Effector memory CD4-positive, alpha-beta T cell (primary cell): ENCODE measurements around the gene UVRAG.

ENCODE experiments used
- DNase-seq, 3 donors: peaks; one replicate each; pipeline ENCODE4 v3.0.0-alpha.2; 2020
- H3K27ac ChIP-seq: 2 replicates; pipeline ENCODE4 v1.7.0; 2013; ENCODE audit warnings: mild to moderate bottlenecking, low read length, moderate library complexity; ENCODE audit not compliant: insufficient read depth, poor library complexity, severe bottlenecking
- H3K27me3 ChIP-seq: replicated peaks from 2 replicates; pipeline ENCODE4 v1.7.0; 2013; ENCODE audit warnings: mild to moderate bottlenecking, low read length; ENCODE audit not compliant: insufficient read depth, control insufficient read depth, poor library complexity, severe bottlenecking
- H3K36me3 ChIP-seq: 2 replicates; pipeline ENCODE4 v1.7.0; 2013; ENCODE audit warnings: mild to moderate bottlenecking, low read length, moderate library complexity; ENCODE audit not compliant: control insufficient read depth, insufficient read depth
- H3K4me1 ChIP-seq: 2 replicates; pipeline ENCODE4 v1.7.0; 2013; ENCODE audit warnings: low read length, mild to moderate bottlenecking; ENCODE audit not compliant: control insufficient read depth, insufficient read depth, poor library complexity, severe bottlenecking
- H3K4me3 ChIP-seq: 2 replicates; pipeline ENCODE4 v1.7.0; 2013; ENCODE audit warnings: low read length, low read depth, mild to moderate bottlenecking; ENCODE audit not compliant: insufficient read depth, poor library complexity, severe bottlenecking
- H3K9me3 ChIP-seq: 2 replicates; pipeline ENCODE4 v1.7.0; 2013; ENCODE audit warnings: mild to moderate bottlenecking, low read length, moderate library complexity; ENCODE audit not compliant: control insufficient read depth

The UVRAG gene

DNA sequence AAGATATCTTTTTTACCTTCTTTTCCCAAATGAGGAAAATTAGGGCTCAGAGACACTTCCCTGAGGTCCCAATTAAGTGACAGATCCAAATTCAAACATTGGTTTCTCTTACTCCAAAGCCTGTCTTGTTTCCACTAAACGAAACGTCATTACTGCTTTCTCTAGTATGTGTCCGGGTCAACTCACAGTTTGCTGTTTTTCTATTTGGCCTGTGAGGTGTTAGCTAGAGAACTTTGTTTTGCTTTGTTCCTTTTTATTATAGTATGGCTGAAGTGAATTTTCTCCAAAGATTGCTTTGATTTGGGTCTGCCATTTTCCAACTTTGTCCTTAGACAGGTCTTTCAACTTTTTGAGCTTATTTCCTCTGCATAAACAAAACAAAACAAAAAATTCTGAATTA, 179.6 kb downstream of the UVRAG start:
- Histone ChIP-seq H3K9me3 (no peaks in the 10 kb centered on the region), H3K27me3 (no peaks in the 10 kb centered on the region), H3K4me1 (no peaks in the 10 kb centered on the region), H3K27ac (no peak overlapping the region), H3K4me3 (no peak overlapping the region), H3K36me3 (no peaks in the 10 kb centered on the region)
- DNase-seq, result no peak

DNA sequence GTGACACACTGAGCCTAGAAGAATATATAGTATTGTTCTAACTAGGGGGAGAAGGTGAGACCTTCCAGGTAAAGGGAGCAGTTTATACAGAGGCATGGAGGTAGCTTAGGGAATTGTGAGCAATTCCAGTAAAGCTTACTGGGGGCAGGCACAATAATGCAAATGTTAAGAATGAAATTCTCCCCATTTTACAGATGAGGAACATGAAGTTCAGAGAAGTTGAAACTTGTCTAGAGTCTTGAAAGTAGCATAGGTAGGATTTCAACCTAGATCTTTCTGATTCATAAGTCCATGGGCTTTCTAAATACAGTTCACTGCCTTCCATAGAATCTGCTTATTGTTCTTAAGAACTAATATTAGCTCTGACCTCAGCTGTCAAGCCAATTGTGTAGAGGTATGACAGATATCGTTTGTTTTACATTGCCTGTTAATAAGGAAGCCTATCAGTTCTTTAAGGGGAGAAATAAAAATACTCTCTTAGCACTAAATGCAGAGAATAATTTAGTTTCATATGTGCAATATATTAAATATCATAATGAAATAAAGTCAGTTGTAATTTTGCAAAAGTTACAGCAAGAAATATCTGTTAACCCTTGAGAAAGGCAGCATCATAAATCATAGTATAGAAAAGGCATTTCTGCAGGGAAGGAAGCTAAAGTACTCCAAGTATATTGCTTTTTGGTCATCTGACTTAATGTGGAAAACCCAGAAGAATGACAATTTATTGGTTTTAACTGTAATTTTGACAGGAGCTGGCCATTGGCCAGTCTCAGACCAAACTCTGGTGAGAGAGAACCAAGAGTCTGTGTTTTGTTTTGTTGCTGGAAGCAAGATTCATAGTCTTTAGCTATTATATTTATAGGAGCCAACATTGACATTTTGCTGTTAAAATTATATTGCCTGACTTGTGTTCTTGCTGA, 181.8 kb downstream of the UVRAG start:
- Histone ChIP-seq H3K27ac (no peak overlapping the region), H3K27me3 (no peaks in the 10 kb centered on the region), H3K36me3 (no peaks in the 10 kb centered on the region), H3K4me1 (no peaks in the 10 kb centered on the region), H3K4me3 (no peak overlapping the region), H3K9me3 (peaks cover 3% of the 10 kb centered on the region)
- no peak for DNase-seq

DNA sequence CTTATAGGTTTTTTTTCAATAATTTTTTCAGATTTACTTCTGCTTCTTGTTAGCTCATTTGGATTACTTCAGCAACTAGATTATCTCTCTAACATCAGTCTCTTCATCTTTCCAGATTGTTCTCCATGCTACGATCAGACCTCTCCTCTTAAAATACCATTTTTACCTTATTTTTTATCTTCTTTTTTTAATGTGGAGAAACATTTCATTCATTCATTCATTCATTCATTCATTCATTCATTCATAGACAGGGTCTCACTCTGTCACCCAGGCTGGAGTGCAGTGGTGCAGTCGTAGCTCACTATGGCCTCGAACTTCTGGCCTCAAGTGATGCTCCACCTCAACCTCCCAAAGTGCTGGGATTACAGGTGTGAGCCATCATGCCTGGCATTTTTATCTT, 189.4 kb downstream of the UVRAG start:
- peaks cover 14% of the 10 kb centered on the region for H3K36me3 ChIP-seq
- no peak for DNase-seq
- no peaks in the 10 kb centered on the region for H3K4me1 ChIP-seq
- H3K9me3 ChIP-seq, result peaks cover 3% of the 10 kb centered on the region
- no peak overlapping the region for H3K4me3 ChIP-seq
- no peak overlapping the region for H3K27ac ChIP-seq
- H3K27me3 ChIP-seq, result no peaks in the 10 kb centered on the region

DNA sequence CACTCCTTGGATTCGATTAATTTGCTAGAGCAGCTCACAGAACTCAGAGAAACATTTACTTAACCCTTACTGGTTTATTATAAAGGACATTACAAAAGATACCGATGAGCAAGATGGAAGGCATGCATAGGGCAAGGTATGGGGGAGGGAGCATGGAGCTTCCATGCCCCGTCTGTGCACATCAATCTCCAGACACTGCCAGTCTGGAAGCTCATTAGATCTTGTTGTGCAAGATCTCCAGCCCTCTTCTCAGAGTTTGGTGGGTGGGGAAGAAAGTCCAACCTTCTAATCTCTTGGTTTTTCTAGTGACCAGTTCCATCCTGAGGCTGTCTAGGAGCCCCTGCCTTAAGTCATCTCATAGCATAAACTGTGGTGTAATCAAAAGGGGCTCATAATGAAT, 190.7 kb downstream of the UVRAG start:
- H3K36me3 ChIP-seq, result peaks cover 14% of the 10 kb centered on the region
- no peak for DNase-seq
- no peak overlapping the region for H3K4me3 ChIP-seq
- no peak overlapping the region for H3K27ac ChIP-seq
- H3K9me3 ChIP-seq, result peaks cover 3% of the 10 kb centered on the region
- no peaks in the 10 kb centered on the region for H3K27me3 ChIP-seq
- H3K4me1 ChIP-seq, result no peaks in the 10 kb centered on the region

DNA sequence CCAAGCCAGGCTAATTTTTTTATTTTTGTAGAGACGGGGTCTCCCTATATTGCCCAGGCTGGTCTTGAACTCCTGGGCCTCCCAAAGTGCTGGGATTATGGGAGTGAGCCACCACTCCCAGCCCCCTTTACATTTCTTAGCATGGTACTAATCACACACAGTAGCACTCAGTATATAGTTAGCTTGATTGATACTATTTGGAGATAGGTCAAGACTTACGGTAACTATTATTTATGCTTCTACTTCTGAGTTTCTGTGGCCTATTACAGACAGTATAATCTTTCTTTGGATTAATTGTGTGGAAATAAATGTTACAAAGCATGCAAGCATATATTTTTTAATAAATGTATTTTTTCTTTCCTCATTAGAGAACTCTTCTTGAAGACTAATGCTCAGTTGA, 192.2 kb downstream of the UVRAG start:
- H3K27me3 ChIP-seq, result no peaks in the 10 kb centered on the region
- peaks cover 14% of the 10 kb centered on the region for H3K36me3 ChIP-seq
- H3K4me1 ChIP-seq, result no peaks in the 10 kb centered on the region
- DNase-seq, result no peak
- no peaks in the 10 kb centered on the region for H3K9me3 ChIP-seq
- H3K27ac ChIP-seq, result no peak overlapping the region
- H3K4me3 ChIP-seq, result no peak overlapping the region

DNA sequence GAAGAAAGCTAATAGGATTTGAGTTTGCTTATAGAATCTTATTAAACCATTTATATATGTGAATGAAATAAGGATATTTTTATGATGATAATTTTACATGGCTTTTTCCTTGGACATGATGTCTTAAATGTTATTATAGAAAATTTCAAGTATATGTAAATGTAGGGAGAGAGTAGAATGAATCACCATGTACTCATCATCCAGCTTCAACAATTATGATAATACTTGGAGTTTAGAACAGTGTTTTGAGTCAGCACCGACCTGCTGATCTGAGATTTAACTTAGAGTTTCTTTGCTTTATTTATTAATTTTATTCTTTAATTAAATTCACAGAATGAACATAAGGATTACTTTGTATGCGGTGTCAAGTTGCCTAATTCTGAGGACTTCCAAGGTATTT, 193.5 kb downstream of the UVRAG start:
- H3K4me1 ChIP-seq, result no peaks in the 10 kb centered on the region
- peaks cover 14% of the 10 kb centered on the region for H3K36me3 ChIP-seq
- H3K27me3 ChIP-seq, result no peaks in the 10 kb centered on the region
- H3K4me3 ChIP-seq, result no peak overlapping the region
- H3K9me3 ChIP-seq, result no peaks in the 10 kb centered on the region
- H3K27ac ChIP-seq, result no peak overlapping the region
- no peak for DNase-seq

DNA sequence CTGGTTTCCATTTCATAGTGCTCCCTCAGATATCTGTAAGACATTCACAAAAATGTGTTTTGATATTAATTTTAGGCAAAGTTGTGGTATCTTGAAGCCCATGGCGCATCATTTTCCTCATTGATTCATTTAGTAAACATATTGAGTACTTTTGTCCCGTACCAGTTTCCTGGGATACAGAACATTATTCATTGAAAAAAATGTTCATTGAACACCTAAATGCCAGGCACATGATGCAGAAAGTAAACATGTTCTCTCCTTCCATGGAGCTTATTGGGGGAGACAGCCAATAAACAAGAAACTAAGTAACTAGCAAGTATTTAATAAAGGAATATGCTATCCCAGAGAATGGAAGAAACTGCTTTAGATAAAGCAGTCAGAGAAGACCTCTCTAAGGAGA, 195.0 kb downstream of the UVRAG start:
- H3K27ac ChIP-seq, result no peak overlapping the region
- H3K4me1 ChIP-seq, result no peaks in the 10 kb centered on the region
- H3K36me3 ChIP-seq, result peaks cover 10% of the 10 kb centered on the region
- H3K27me3 ChIP-seq, result no peaks in the 10 kb centered on the region
- H3K9me3 ChIP-seq, result no peaks in the 10 kb centered on the region
- H3K4me3 ChIP-seq, result no peak overlapping the region
- no peak for DNase-seq

DNA sequence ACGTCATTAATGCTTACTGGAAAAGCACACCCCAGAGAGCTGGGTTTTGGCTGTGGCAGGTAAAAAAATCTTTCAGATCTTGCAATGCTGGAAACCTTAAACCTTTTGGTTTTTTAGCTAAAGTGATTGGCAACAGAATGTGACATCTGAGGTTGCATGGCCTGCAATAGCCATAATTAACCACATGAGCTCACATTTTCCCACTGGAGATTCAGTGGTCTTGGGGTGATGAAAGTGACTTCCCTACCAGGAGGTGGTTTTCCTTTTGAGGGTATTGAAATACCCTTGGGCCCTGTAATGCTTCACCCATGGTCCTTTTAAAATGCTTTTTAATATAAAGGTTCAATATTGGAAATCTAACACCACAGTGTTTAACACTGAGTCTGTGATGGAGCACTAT, 198.5 kb downstream of the UVRAG start:
- no peaks in the 10 kb centered on the region for H3K9me3 ChIP-seq
- H3K27ac ChIP-seq, result no peak overlapping the region
- H3K4me1 ChIP-seq, result no peaks in the 10 kb centered on the region
- H3K4me3 ChIP-seq, result no peak overlapping the region
- no peaks in the 10 kb centered on the region for H3K27me3 ChIP-seq
- DNase-seq, result no peak
- H3K36me3 ChIP-seq, result peaks cover 11% of the 10 kb centered on the region

DNA sequence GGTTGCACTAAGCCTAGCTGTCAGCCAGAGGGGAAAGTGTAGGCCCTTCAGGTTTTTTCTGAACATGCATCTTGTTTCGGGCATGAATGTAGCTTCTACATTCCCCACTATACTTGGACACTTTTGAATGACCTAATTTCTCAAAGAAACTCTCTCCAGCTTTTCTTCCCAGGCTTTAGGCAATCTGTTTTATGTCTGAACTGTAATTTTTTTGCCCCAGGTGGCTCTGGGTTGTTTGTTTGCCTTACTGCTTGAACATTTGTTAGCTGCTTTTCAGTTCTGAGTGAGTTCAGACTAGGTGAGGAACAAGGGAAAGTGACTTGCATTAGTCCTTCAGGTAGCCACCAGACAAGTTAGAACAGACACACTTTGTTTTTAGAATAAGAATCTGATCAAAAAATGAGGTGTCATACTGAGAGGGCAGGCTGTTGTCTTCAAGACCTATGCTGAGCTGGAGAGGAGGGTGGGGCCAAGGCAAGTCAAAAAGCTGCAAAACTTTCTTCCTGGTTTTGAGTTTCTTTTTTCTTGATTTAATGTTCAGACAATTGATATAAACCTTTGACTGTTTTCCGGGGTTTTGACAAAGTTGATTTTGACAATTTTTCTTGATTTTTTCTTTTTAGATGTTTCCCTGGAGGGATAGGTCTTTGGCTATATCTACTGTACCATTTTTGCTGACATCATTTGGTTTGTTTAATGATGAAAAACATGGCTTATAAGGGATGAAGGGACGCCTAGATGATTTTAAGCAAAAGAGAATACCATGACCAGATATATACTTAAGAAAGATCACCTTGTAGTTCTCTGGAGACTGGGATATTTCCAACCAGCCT, 208.4 kb downstream of the UVRAG start:
- Histone ChIP-seq H3K27ac (no peak overlapping the region), H3K27me3 (no peaks in the 10 kb centered on the region), H3K9me3 (no peaks in the 10 kb centered on the region), H3K4me1 (no peaks in the 10 kb centered on the region), H3K4me3 (no peak overlapping the region), H3K36me3 (peaks cover 4% of the 10 kb centered on the region)
- no peak for DNase-seq

DNA sequence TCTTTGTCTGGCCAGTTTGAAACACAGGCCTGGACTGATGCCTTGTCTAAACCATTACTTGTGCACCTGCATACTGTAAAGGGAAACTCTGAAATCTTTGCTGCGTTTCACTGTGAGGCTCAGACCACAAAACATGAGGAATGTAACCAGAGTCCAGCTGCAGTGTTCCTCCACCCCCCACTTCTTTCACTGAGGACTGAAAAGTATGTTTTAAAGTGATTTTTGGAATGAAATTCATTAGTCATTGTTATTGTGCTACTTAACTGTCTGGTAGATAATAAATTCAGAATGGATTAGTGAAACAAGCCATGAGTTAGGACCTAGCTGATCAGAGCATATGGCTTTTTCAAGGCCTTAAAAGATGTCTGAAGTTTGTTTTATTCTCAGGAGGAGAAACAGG, 210.1 kb downstream of the UVRAG start:
- H3K4me3 ChIP-seq, result no peak overlapping the region
- H3K27ac ChIP-seq, result no peak overlapping the region
- no peaks in the 10 kb centered on the region for H3K27me3 ChIP-seq
- H3K4me1 ChIP-seq, result no peaks in the 10 kb centered on the region
- H3K36me3 ChIP-seq, result no peaks in the 10 kb centered on the region
- DNase-seq, result no peak
- H3K9me3 ChIP-seq, result no peaks in the 10 kb centered on the region
